HFFc6 (cell line): ENCODE measurements around the gene ACTR3C. TPM values are rescaled to one million over a fixed set of nuclear protein-coding genes. Genes with fewer than 3 reads are reported as not detected.

Experiments
- DNase-seq: peaks from one replicate; pipeline ENCODE4 v3.0.0-alpha.2; 2018
- H3K27ac Mint-ChIP-seq: 2 replicates; pipeline ENCODE4 v1.8.0; 2020; ENCODE audit warnings: mild to moderate bottlenecking, mixed read lengths
- H3K27me3 Mint-ChIP-seq: 2 replicates; pipeline ENCODE4 v1.8.0; 2021; ENCODE audit warnings: mild to moderate bottlenecking, moderate library complexity, mixed read lengths; ENCODE audit not compliant: insufficient read depth
- H3K36me3 Mint-ChIP-seq: 2 replicates; pipeline ENCODE4 v1.8.0; 2021; ENCODE audit warnings: low read depth, mixed read lengths
- H3K4me1 Mint-ChIP-seq: 2 replicates; pipeline ENCODE4 v1.8.0; 2020; ENCODE audit warnings: low read depth, mixed read lengths
- H3K4me3 Mint-ChIP-seq: 2 replicates; pipeline ENCODE4 v1.8.0; 2020; ENCODE audit warnings: mild to moderate bottlenecking, moderate library complexity, mixed read lengths
- H3K9me3 Mint-ChIP-seq: 2 replicates; pipeline ENCODE4 v1.8.0; 2020; ENCODE audit warnings: mild to moderate bottlenecking, mixed read lengths
- CTCF ChIP-seq: fragments of 200-600 bp; sonication (generic); IDR thresholded peaks from 2 replicates; pipeline ENCODE4 v1.5.0; 2021; ENCODE audit warnings: antibody characterized with exemption, mild to moderate bottlenecking
- long read RNA-seq: library from polyadenylated mRNA; unstranded; transcript quantifications from one replicate; pipeline ENCODE4 v2.0.0, GENCODE V29; 2019
- total RNA-seq, 6 experiments: library from RNA; stranded (reverse); fragmentation: NEBNext Ultra II Directional; extraction: Animal tissue kit (Norgen Biotek cat#: 25700); gene quantifications; 2 replicates in 1 of 6; 3 replicates in 5 of 6; pipeline ENCODE4 v1.2.3, GENCODE V29; 2021

The ACTR3C gene
- total RNA-seq, result not detected
- long read RNA-seq, result 0 reads

- H3K36me3 Mint-ChIP-seq, result no peaks in the 10 kb centered on the region
- H3K4me3 Mint-ChIP-seq, result no peak within 1 kb of the TSS; the same call in 1 of the 2 replicates
- no peaks in the 10 kb centered on the region for H3K9me3 Mint-ChIP-seq
- H3K27me3 Mint-ChIP-seq, result peaks cover 8% of the 10 kb centered on the region; the same call in 1 of the 2 replicates
- no peak for TF ChIP-seq CTCF
- no peak for DNase-seq
- peaks cover 14% of the 10 kb centered on the region; the same call in 1 of the 2 replicates for H3K4me1 Mint-ChIP-seq
- no peak within 1 kb of the TSS for H3K27ac Mint-ChIP-seq
Observed at GRCh38 chr7:150322833-150323681, at the start of gene ACTR3C, which contains the start of gene LRRC61. TSS of gene ACTR3C (minus strand) at chr7:150323545. CDS start at chr7:150295296, 28,249 bp downstream. TSS of gene LRRC61 (plus strand) at chr7:150323355. CDS start at chr7:150336862, 13,507 bp downstream.

- Mint-ChIP-seq H3K27me3 (peaks cover 9% of the 10 kb centered on the region), H3K4me3 (no peak overlapping the region), H3K36me3 (peaks cover 5% of the 10 kb centered on the region), H3K9me3 (no peaks in the 10 kb centered on the region), H3K4me1 (peaks cover 25% of the 10 kb centered on the region), H3K27ac (no peak overlapping the region)
- DNase-seq, result no peak
- TF ChIP-seq CTCF, result no peak
Observed at GRCh38 chr7:150372271-150373048, 49.1 kb upstream of the ACTR3C start.

DNA sequence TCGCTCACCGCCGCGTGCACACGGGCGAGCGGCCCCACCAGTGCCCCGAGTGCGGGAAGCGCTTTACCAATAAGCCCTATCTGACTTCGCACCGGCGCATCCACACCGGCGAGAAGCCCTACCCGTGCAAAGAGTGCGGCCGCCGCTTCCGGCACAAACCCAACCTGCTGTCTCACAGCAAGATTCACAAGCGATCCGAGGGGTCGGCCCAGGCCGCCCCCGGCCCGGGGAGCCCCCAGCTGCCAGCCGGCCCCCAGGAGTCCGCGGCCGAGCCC, 48.6 kb upstream of the ACTR3C start:
- Mint-ChIP-seq H3K9me3 (no peaks in the 10 kb centered on the region), H3K27me3 (peaks cover 9% of the 10 kb centered on the region), H3K36me3 (peaks cover 5% of the 10 kb centered on the region), H3K4me3 (no peak overlapping the region), H3K4me1 (peaks cover 24% of the 10 kb centered on the region), H3K27ac (no peak overlapping the region)
- DNase-seq, result no peak
- no peak for TF ChIP-seq CTCF

DNA sequence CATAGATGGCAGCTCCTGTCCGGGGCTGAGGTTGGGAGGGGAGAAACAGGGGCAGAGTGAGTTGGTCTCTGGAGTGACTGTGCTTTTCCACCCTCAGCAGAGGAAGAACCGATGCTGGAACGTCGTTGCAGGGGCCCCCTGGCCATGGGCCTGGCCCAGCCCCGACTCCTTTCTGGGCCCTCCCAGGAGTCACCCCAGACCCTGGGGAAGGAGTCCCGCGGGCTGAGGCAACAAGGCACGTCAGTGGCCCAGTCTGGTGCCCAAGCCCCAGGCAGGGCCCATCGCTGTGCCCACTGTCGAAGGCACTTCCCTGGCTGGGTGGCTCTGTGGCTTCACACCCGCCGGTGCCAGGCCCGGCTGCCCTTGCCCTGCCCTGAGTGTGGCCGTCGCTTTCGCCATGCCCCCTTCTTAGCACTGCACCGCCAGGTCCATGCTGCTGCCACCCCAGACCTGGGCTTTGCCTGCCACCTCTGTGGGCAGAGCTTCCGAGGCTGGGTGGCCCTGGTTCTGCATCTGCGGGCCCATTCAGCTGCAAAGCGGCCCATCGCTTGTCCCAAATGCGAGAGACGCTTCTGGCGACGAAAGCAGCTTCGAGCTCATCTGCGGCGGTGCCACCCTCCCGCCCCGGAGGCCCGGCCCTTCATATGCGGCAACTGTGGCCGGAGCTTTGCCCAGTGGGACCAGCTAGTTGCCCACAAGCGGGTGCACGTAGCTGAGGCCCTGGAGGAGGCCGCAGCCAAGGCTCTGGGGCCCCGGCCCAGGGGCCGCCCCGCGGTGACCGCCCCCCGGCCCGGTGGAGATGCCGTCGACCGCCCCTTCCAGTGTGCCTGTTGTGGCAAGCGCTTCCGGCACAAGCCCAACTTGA, 48.0 kb upstream of the ACTR3C start:
- Mint-ChIP-seq H3K27me3 (peaks cover 9% of the 10 kb centered on the region), H3K27ac (peak overlapping the region; percentile 98), H3K4me1 (peaks cover 24% of the 10 kb centered on the region), H3K4me3 (peak overlapping the region; percentile 96; the same call in 1 of the 2 replicates), H3K36me3 (peaks cover 5% of the 10 kb centered on the region), H3K9me3 (no peaks in the 10 kb centered on the region)
- TF ChIP-seq CTCF, result no peak
- no peak for DNase-seq

DNA sequence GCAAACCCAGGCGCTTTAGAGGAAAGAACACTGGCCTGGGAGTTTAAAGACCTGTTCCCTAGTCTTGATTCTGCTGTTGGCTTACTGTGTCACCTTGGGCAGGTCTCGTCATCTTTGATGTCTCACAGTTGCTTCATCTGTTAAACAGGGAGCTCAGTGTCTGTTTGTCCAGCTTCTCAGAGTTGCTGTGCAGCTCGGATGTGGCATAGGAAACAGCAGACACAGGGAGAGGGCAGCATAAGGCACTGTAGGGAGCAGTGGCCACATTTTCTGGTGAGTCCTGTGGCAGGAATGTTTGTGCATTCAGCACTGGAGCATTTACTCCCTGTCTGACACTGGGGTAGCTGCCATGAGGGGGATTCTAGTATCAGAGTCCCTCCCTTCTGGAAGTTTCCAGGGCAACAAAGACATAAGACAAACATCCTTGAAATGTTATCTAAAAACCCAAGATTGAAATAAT, 47.3 kb upstream of the ACTR3C start:
- Mint-ChIP-seq H3K4me3 (peak overlapping the region; percentile 96), H3K4me1 (peaks cover 16% of the 10 kb centered on the region)
- peak; percentile 72 for DNase-seq

More for the DNA sequence above, 47.3 kb upstream of the ACTR3C start:
- Mint-ChIP-seq H3K27me3 (peaks cover 6% of the 10 kb centered on the region), H3K9me3 (no peaks in the 10 kb centered on the region), H3K36me3 (peaks cover 5% of the 10 kb centered on the region), H3K27ac (peak overlapping the region; percentile 98)
- 0 out of 2 replicates have a peak, but pooled peaks have one; percentile 10 for TF ChIP-seq CTCF
